Subcutaneous abdominal adipose tissue (tissue), 5 donors: ENCODE data around the gene LRP1B.

Experiments used
- H3K27ac ChIP-seq: one replicate; pipeline ENCODE4 v1.7.0; 2013; ENCODE audit warnings: low read depth, mild to moderate bottlenecking, inconsistent platforms, low read length, moderate library complexity
- H3K27me3 ChIP-seq, 5 donors: one replicate each; pipeline ENCODE4 v1.7.0; 2013; ENCODE audit warnings: low read length in 5 of 5, inconsistent platforms in 1 of 5; ENCODE audit not compliant: control insufficient read depth in 5 of 5, insufficient read depth in 4 of 5
- H3K36me3 ChIP-seq, 5 donors: one replicate each; pipeline ENCODE4 v1.7.0; 2013; ENCODE audit warnings: low read length in 5 of 5; ENCODE audit not compliant: control insufficient read depth in 5 of 5, insufficient read depth in 5 of 5
- H3K4me1 ChIP-seq, 5 donors: one replicate each; pipeline ENCODE4 v1.7.0; 2013; ENCODE audit warnings: low read length in 5 of 5, mild to moderate bottlenecking in 3 of 5, moderate library complexity in 1 of 5; ENCODE audit not compliant: control insufficient read depth in 5 of 5, insufficient read depth in 5 of 5
- H3K4me3 ChIP-seq, 5 donors: one replicate each; pipeline ENCODE4 v1.7.0; 2013; ENCODE audit warnings: low read length in 5 of 5, low read depth in 1 of 5
- H3K9ac ChIP-seq, 5 donors: one replicate each; pipeline ENCODE4 v1.7.0; 2013; ENCODE audit warnings: low read length in 5 of 5, mild to moderate bottlenecking in 4 of 5, moderate library complexity in 3 of 5
- H3K9me3 ChIP-seq, 5 donors: one replicate each; pipeline ENCODE4 v1.7.0; 2013; ENCODE audit warnings: low read length in 5 of 5; ENCODE audit not compliant: control insufficient read depth in 5 of 5
- donor health status: healthy.
- donor health status: healthy.
- donor health status: healthy.
- donor health status: healthy.
- donor health status: healthy.

LRP1B gene

DNA sequence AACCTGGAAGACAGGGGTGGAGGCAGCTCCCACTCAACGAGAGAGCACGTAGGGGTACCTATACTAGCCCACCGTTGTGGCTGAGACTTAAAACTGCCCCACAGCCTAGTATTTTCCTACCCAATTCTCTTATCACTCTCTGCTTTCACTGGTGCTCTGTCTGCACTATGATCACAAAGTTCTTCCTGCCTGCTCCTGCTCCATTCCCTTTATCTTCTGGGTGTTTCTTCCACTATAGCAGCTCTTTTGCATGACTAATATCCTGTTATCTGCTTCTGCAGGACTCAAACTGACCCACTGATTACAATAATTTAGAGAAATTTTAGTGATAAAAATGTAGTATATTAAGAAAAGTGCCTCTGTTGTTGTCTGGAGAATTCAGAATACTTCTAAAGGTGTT lies 184.8 kb downstream of the LRP1B start:
- Histone ChIP-seq H3K27me3 (no peaks in the 10 kb centered on the region), H3K9ac (no peak overlapping the region), H3K4me1 (no peaks in the 10 kb centered on the region), H3K9me3 (no peaks in the 10 kb centered on the region), H3K27ac (no peak overlapping the region), H3K4me3 (no peak overlapping the region), H3K36me3 (no peaks in the 10 kb centered on the region)

DNA sequence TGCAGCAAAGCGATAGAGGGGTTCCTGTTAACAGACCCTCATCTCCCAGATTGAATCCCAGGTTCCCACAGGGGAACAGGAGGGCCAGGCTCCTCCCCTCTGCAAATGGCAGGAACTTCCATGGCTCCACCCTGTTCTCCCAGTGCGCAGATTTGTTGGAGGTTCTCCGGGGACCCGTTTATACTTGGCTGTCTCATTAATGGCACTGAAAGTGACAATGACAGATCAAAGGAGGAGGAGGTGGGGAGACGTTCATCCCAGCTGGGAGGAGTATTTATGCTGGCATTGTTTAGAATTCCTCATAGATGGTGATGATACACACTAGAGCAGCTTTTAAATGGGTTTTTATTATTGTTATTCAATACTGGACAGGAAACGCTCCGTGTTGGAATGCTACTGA lies 186.9 kb downstream of the LRP1B start:
- Histone ChIP-seq H3K27ac (no peak overlapping the region), H3K9me3 (no peaks in the 10 kb centered on the region), H3K9ac (no peak overlapping the region), H3K4me1 (no peaks in the 10 kb centered on the region), H3K36me3 (no peaks in the 10 kb centered on the region), H3K27me3 (no peaks in the 10 kb centered on the region), H3K4me3 (no peak overlapping the region)

GRCh38 chr2:141942006-141942789 lies 188.6 kb downstream of the LRP1B start:
- Histone ChIP-seq H3K4me1 (no peaks in the 10 kb centered on the region), H3K27ac (no peak overlapping the region), H3K4me3 (no peak overlapping the region), H3K9me3 (peaks cover 0 to 3% (median 0%) of the 10 kb centered on the region in 5 donors), H3K27me3 (no peaks in the 10 kb centered on the region), H3K36me3 (no peaks in the 10 kb centered on the region), H3K9ac (no peak overlapping the region)

DNA sequence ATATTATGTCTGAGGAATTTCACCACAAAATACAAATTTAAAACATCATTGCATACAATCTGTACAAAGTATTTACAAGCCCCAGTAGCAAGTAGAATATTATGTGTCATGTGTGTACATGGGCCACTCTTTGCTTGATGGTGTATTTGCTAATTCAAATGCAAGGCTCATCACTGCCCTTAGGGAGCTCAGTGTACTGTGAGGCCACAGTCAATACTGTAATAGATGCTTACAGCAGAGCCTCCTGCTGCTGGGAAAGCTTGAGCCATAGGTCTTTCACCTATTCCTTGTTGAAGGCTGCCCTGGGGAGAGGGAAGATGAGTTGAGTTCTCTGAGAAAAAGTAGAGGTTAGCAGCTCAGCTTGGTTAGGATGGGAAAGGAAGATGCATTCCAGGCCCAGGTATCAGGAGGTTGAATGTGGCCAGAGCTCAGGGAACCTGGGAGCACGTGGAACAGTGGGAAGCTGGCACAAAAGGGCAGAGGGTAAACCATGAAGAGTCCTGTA lies 189.6 kb downstream of the LRP1B start:
- Histone ChIP-seq H3K9me3 (peaks cover 0 to 3% (median 0%) of the 10 kb centered on the region in 5 donors), H3K4me3 (no peak overlapping the region), H3K4me1 (no peaks in the 10 kb centered on the region), H3K9ac (no peak overlapping the region), H3K27me3 (no peaks in the 10 kb centered on the region), H3K36me3 (no peaks in the 10 kb centered on the region), H3K27ac (no peak overlapping the region)

- H3K27me3 ChIP-seq = no peaks in the 10 kb centered on the region
- no peak overlapping the region for H3K4me3 ChIP-seq
- no peak overlapping the region for H3K27ac ChIP-seq
- no peaks in the 10 kb centered on the region for H3K36me3 ChIP-seq
- peaks cover 0 to 3% (median 0%) of the 10 kb centered on the region in 5 donors for H3K9me3 ChIP-seq
- no peaks in the 10 kb centered on the region for H3K4me1 ChIP-seq
- no peak overlapping the region for H3K9ac ChIP-seq
Observed at GRCh38 chr2:141940709-141941108, 190.1 kb downstream of the LRP1B start.

- peaks cover 0 to 13% (median 0%) of the 10 kb centered on the region in 5 donors for H3K4me1 ChIP-seq
- H3K9ac ChIP-seq = no peak overlapping the region
- H3K36me3 ChIP-seq = no peaks in the 10 kb centered on the region
- no peaks in the 10 kb centered on the region for H3K27me3 ChIP-seq
- H3K4me3 ChIP-seq = no peak overlapping the region
- peaks cover 0 to 2% (median 0%) of the 10 kb centered on the region in 5 donors for H3K9me3 ChIP-seq
- H3K27ac ChIP-seq = no peak overlapping the region
Observed at GRCh38 chr2:141933226-141933625, 197.6 kb downstream of the LRP1B start.

GRCh38 chr2:141932261-141932660 lies 198.6 kb downstream of the LRP1B start:
- H3K4me3 ChIP-seq = no peak overlapping the region
- H3K9ac ChIP-seq = no peak overlapping the region
- no peaks in the 10 kb centered on the region for H3K9me3 ChIP-seq
- H3K36me3 ChIP-seq = no peaks in the 10 kb centered on the region
- peaks cover 0 to 13% (median 0%) of the 10 kb centered on the region in 5 donors for H3K4me1 ChIP-seq
- no peaks in the 10 kb centered on the region for H3K27me3 ChIP-seq
- H3K27ac ChIP-seq = no peak overlapping the region

GRCh38 chr2:141931797-141932196 lies 199.0 kb downstream of the LRP1B start:
- no peak overlapping the region for H3K9ac ChIP-seq
- no peaks in the 10 kb centered on the region for H3K27me3 ChIP-seq
- H3K9me3 ChIP-seq = no peaks in the 10 kb centered on the region
- no peak overlapping the region for H3K27ac ChIP-seq
- no peak overlapping the region for H3K4me3 ChIP-seq
- H3K36me3 ChIP-seq = no peaks in the 10 kb centered on the region
- H3K4me1 ChIP-seq = peaks cover 0 to 13% (median 0%) of the 10 kb centered on the region in 5 donors

DNA sequence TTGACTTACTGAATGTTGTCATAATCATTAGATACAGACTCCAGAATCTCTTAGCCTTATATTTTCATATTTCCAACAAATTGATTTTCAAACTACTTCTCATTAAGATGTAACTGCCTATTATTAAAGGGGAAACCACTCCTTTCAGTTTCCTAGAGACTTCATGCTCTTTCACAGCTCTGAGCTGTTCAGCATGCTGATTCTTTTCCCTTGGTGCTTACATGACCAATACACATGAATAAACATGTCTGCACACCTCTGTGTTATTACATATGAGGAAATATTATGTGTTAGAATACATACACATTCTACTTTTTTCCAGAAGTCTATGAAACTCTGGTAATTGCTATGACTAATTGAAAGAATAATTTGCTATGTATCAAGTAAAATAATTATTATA lies 200.0 kb downstream of the LRP1B start:
- Histone ChIP-seq H3K27me3 (no peaks in the 10 kb centered on the region), H3K4me3 (no peak overlapping the region), H3K9me3 (no peaks in the 10 kb centered on the region), H3K36me3 (no peaks in the 10 kb centered on the region), H3K4me1 (peaks cover 0 to 13% (median 0%) of the 10 kb centered on the region in 5 donors), H3K9ac (no peak overlapping the region), H3K27ac (no peak overlapping the region)

- H3K9me3 ChIP-seq = peaks cover 0 to under 1% (median 0%) of the 10 kb centered on the region in 5 donors
- H3K9ac ChIP-seq = no peak overlapping the region
- no peak overlapping the region for H3K27ac ChIP-seq
- H3K27me3 ChIP-seq = no peaks in the 10 kb centered on the region
- peaks cover 0 to 13% (median 0%) of the 10 kb centered on the region in 5 donors for H3K4me1 ChIP-seq
- H3K4me3 ChIP-seq = no peak overlapping the region
- no peaks in the 10 kb centered on the region for H3K36me3 ChIP-seq
Observed at GRCh38 chr2:141929331-141930252, 201.2 kb downstream of the LRP1B start.
